WTC11 (cell line): Measurements from ENCODE around the gene SUDS3. TPM values are rescaled to one million over a fixed set of nuclear protein-coding genes. Genes with fewer than 3 reads are reported as not detected.

Experiments
- ATAC-seq: fragments of 200-7000 bp; cut with Tn5 transposase; 2 replicates; pipeline ENCODE4 v1.10.0; 2021; ENCODE audit warnings: mild to moderate bottlenecking, moderate library complexity
- CTCF ChIA-PET: fragments of 300-600 bp; sonication (Branson Sonifier 250); formaldehyde crosslinking; loops from one replicate; lab custom pipeline; 2021; ENCODE audit warnings: antibody characterized with exemption; lab: Charles Lee
- POLR2A ChIA-PET: fragments of 350-600 bp; sonication (Branson Sonifier 250); formaldehyde crosslinking; loops from one replicate; lab custom pipeline; 2021; ENCODE audit warnings: antibody characterized with exemption; lab: Charles Lee
- DNase-seq: peaks from one replicate; pipeline ENCODE4 v3.0.0; 2021; ENCODE audit warnings: low spot score
- H3K27ac Mint-ChIP-seq: 2 replicates; pipeline ENCODE4 v1.8.0; 2021; ENCODE audit warnings: mixed read lengths
- H3K27me3 Mint-ChIP-seq: 2 replicates; pipeline ENCODE4 v1.8.0; 2021; ENCODE audit warnings: low read depth, mild to moderate bottlenecking, moderate library complexity, mixed read lengths
- H3K36me3 Mint-ChIP-seq: 2 replicates; pipeline ENCODE4 v1.8.0; 2021; ENCODE audit warnings: mixed read lengths
- H3K4me1 Mint-ChIP-seq: 2 replicates; pipeline ENCODE4 v1.8.0; 2022; ENCODE audit warnings: mixed read lengths
- H3K4me3 Mint-ChIP-seq: 2 replicates; pipeline ENCODE4 v1.8.0; 2021; ENCODE audit warnings: mild to moderate bottlenecking, moderate library complexity, mixed read lengths
- H3K9me3 Mint-ChIP-seq: 2 replicates; pipeline ENCODE4 v1.8.0; 2021; ENCODE audit warnings: mixed read lengths
- CREB1 ChIP-seq: sonication (generic); formaldehyde crosslinking; IDR thresholded peaks from 2 replicates; pipeline ENCODE4 v1.8.0; 2023; ENCODE audit warnings: mild to moderate bottlenecking, missing genetic modification reagents
- CREM ChIP-seq: sonication (generic); formaldehyde crosslinking; IDR thresholded peaks from 2 replicates; pipeline ENCODE4 v1.8.1; 2022; ENCODE audit warnings: mild to moderate bottlenecking, missing genetic modification reagents, moderate library complexity
- ESRRA ChIP-seq: sonication (generic); formaldehyde crosslinking; IDR thresholded peaks from 2 replicates; pipeline ENCODE4 v1.8.1; 2022; ENCODE audit warnings: mild to moderate bottlenecking, missing genetic modification reagents, borderline replicate concordance
- FOXK1 ChIP-seq: sonication (generic); formaldehyde crosslinking; IDR thresholded peaks from 2 replicates; pipeline ENCODE4 v1.8.0; 2022; ENCODE audit warnings: mild to moderate bottlenecking, moderate library complexity, missing genetic modification reagents
- FOXP1 ChIP-seq: sonication (generic); formaldehyde crosslinking; IDR thresholded peaks from 2 replicates; pipeline ENCODE4 v1.8.0; 2022; ENCODE audit warnings: missing genetic modification reagents, mild to moderate bottlenecking, moderate library complexity, borderline replicate concordance
- GRHL2 ChIP-seq: fragments of 250-450 bp; sonication (Bioruptor Pico); IDR thresholded peaks from 2 replicates; pipeline ENCODE4 v1.8.0; 2022; ENCODE audit warnings: mild to moderate bottlenecking, moderate library complexity; ENCODE audit not compliant: insufficient replicate concordance, severe bottlenecking
- GTF2I ChIP-seq: fragments of 250-450 bp; sonication (Bioruptor Pico); conservative IDR thresholded peaks from 2 replicates; pipeline ENCODE4 v1.4.0; 2021; ENCODE audit warnings: mild to moderate bottlenecking
- IRF2 ChIP-seq: sonication (generic); formaldehyde crosslinking; IDR thresholded peaks from 2 replicates; pipeline ENCODE4 v1.8.0; 2022; ENCODE audit warnings: low read depth, missing genetic modification reagents, borderline replicate concordance
- NR1H2 ChIP-seq: sonication (generic); formaldehyde crosslinking; IDR thresholded peaks from 2 replicates; pipeline ENCODE4 v1.9.0; 2021; ENCODE audit warnings: mild to moderate bottlenecking, moderate library complexity, missing genetic modification reagents
- SP1 ChIP-seq: sonication (generic); formaldehyde crosslinking; conservative IDR thresholded peaks from 2 replicates; pipeline ENCODE4 v1.8.1; 2022; ENCODE audit warnings: missing genetic modification reagents
- TEAD1 ChIP-seq: sonication (generic); formaldehyde crosslinking; IDR thresholded peaks from 2 replicates; pipeline ENCODE4 v1.8.0; 2022; ENCODE audit warnings: mild to moderate bottlenecking, missing genetic modification reagents
- TP53 ChIP-seq: sonication (generic); formaldehyde crosslinking; IDR thresholded peaks from 2 replicates; pipeline ENCODE4 v1.8.1; 2023; ENCODE audit warnings: mild to moderate bottlenecking, missing genetic modification reagents
- ZNF138 ChIP-seq: sonication (generic); formaldehyde crosslinking; conservative IDR thresholded peaks from 2 replicates; pipeline ENCODE4 v1.8.1; 2022; ENCODE audit warnings: mild to moderate bottlenecking, moderate library complexity, missing genetic modification reagents
- ZNF416 ChIP-seq: fragments of 250-450 bp; sonication (Bioruptor Pico); IDR thresholded peaks from 2 replicates; pipeline ENCODE4 v1.9.0; 2021; ENCODE audit warnings: mild to moderate bottlenecking, inconsistent platforms
- ZNF423 ChIP-seq: fragments of 250-450 bp; sonication (Bioruptor Pico); IDR thresholded peaks from 2 replicates; pipeline ENCODE4 v2.1.2; 2022; ENCODE audit warnings: mild to moderate bottlenecking, moderate library complexity
- total RNA-seq: library from RNA; stranded (reverse); gene quantifications from 3 replicates; pipeline ENCODE4 v1.2.3, GENCODE V29; 2021
- TF ChIP-seq, protein P1 (sequence below): sonication (generic); formaldehyde crosslinking; IDR thresholded peaks from 2 replicates; pipeline ENCODE4 v1.8.0; 2022; ENCODE audit warnings: mild to moderate bottlenecking, missing genetic modification reagents
- TF ChIP-seq, protein P2 (sequence below): sonication (generic); formaldehyde crosslinking; IDR thresholded peaks from 2 replicates; pipeline ENCODE4 v1.8.0; 2023; ENCODE audit warnings: missing genetic modification reagents, mild to moderate bottlenecking, borderline replicate concordance
- TF ChIP-seq, protein P3 (sequence below): sonication (generic); formaldehyde crosslinking; IDR thresholded peaks from 2 replicates; pipeline ENCODE4 v1.8.1; 2023; ENCODE audit warnings: mild to moderate bottlenecking, moderate library complexity, missing genetic modification reagents
- TF ChIP-seq, protein P4 (sequence below): sonication (generic); formaldehyde crosslinking; IDR thresholded peaks from 2 replicates; pipeline ENCODE4 v1.8.1; 2022; ENCODE audit warnings: missing genetic modification reagents, borderline replicate concordance

SUDS3 gene
- total RNA-seq, 1 experiment from 2014 or later: 63.9 TPM

DNA sequence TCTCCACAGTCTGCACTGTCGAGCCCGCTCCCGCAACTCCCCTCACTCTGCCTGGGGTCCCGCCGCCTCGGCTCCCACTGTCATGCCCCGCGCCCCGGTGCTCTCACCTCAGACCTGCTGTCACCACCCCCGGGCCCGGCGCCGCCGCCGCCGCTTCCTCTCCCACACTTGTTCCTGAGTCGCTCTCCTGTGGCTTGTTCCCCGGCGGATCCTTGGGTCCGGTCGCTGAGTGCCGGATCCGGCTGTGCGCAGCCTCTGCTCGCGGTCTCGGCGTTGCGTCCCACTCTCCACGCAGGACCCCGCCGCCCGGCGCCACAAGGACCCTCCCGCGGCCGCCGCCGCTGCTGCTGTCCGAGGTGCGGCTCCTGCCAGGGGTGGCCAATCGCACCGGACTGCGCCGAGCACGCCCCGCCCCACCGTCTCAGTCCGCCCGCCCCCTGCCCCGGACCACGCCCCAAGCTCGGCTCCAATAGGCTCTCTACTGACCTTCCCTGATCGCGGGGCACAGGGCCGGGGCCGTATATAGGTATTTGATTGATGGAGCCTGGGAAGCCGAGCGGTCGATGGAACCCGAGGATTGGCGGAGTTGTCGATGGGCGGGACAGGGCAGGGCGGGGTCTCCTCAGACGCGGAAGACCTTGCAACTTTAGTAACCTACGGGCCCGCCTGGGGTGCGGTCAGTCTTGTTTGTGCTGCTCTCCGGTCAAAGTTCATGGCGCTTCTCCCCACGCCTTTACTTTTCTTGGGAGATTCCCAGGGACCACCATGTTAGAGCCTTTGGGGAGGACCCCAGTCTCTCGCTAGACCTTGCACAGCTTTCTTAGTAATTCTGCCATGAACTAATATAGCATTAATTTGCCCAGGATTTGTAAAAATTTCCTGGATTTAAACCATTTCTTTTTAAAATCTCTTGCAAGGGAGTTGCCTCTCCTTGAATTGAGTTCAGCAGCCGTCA lies 3.5 kb upstream of the SUDS3 start, which contains the start of gene TAOK3:
Gene TAOK3, minus strand, starts transcription at position 367 of the 955 bp plus-strand sequence. CDS start 117,340 bp downstream, outside the sequence.
- Mint-ChIP-seq H3K27me3 (peaks cover 17% of the 10 kb centered on the region), H3K27ac (peak within 1 kb of the TSS; percentile 92), H3K36me3 (no peaks in the 10 kb centered on the region), H3K9me3 (no peaks in the 10 kb centered on the region), H3K4me1 (peaks cover 44% of the 10 kb centered on the region), H3K4me3 (peak within 1 kb of the TSS; percentile 92)
- CTCF ChIA-PET: interaction anchor here (0.6 to 1.7 kb wide), 6 partner anchors 159 to 308 kb away, joined by 3 to 7 read pairs (median 5); no protein-coding TSS in a partner anchor
- TF ChIP-seq, protein P1, sequence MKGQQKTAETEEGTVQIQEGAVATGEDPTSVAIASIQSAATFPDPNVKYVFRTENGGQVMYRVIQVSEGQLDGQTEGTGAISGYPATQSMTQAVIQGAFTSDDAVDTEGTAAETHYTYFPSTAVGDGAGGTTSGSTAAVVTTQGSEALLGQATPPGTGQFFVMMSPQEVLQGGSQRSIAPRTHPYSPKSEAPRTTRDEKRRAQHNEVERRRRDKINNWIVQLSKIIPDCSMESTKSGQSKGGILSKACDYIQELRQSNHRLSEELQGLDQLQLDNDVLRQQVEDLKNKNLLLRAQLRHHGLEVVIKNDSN (CRISPR knock-in tag): 0 out of 2 replicates have a peak, but pooled peaks have one; percentile 19
- TF ChIP-seq GTF2I (no peak), FOXP1 (CRISPR knock-in tag) (0 out of 2 replicates have a peak, but pooled peaks have one; percentile 37), TP53 (CRISPR knock-in tag) (no peak), FOXK1 (CRISPR knock-in tag) (0 out of 2 replicates have a peak, but pooled peaks have one; percentile 24), SP1 (CRISPR knock-in tag) (peak; percentile 95), ZNF138 (CRISPR knock-in tag) (no peak), ESRRA (CRISPR knock-in tag) (0 out of 2 replicates have a peak, but pooled peaks have one; percentile 48)
- TF ChIP-seq, protein P2, sequence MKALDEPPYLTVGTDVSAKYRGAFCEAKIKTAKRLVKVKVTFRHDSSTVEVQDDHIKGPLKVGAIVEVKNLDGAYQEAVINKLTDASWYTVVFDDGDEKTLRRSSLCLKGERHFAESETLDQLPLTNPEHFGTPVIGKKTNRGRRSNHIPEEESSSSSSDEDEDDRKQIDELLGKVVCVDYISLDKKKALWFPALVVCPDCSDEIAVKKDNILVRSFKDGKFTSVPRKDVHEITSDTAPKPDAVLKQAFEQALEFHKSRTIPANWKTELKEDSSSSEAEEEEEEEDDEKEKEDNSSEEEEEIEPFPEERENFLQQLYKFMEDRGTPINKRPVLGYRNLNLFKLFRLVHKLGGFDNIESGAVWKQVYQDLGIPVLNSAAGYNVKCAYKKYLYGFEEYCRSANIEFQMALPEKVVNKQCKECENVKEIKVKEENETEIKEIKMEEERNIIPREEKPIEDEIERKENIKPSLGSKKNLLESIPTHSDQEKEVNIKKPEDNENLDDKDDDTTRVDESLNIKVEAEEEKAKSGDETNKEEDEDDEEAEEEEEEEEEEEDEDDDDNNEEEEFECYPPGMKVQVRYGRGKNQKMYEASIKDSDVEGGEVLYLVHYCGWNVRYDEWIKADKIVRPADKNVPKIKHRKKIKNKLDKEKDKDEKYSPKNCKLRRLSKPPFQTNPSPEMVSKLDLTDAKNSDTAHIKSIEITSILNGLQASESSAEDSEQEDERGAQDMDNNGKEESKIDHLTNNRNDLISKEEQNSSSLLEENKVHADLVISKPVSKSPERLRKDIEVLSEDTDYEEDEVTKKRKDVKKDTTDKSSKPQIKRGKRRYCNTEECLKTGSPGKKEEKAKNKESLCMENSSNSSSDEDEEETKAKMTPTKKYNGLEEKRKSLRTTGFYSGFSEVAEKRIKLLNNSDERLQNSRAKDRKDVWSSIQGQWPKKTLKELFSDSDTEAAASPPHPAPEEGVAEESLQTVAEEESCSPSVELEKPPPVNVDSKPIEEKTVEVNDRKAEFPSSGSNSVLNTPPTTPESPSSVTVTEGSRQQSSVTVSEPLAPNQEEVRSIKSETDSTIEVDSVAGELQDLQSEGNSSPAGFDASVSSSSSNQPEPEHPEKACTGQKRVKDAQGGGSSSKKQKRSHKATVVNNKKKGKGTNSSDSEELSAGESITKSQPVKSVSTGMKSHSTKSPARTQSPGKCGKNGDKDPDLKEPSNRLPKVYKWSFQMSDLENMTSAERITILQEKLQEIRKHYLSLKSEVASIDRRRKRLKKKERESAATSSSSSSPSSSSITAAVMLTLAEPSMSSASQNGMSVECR (CRISPR knock-in tag): peak; percentile 65; the same call in 1 of the 2 replicates
- POLR2A ChIA-PET: no interaction called here
- ATAC-seq (peak; percentile 91), DNase-seq (peak; percentile 98)

DNA sequence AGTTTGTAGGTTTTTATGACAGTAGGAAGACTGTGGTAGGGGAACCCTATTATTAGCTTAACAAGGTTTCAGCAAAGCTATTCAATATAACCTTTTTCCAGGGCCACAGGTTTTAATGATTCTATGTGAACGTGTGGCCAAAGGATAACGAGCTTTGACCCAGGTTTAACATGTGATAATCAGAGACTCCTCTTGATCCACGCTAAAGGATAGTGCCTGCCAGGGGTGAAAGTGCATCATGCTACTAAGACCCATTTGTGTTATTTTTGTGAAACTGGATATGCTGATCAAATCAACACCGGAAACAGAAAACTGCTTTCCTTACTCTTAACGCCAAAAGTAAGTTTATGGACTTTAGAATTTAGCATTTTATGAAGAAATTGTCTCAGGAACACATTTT lies 2.7 kb upstream of the SUDS3 start:
- no peak for DNase-seq
- POLR2A ChIA-PET: no interaction called here

More for the DNA sequence above, 2.7 kb upstream of the SUDS3 start:
- H3K36me3 Mint-ChIP-seq: no peaks in the 10 kb centered on the region
- H3K27me3 Mint-ChIP-seq: peaks cover 17% of the 10 kb centered on the region
- CTCF ChIA-PET: interaction anchor here (0.9 to 1.7 kb wide), 4 partner anchors 192 to 309 kb away, joined by 5 to 7 read pairs (median 6); no protein-coding TSS in a partner anchor
- H3K27ac Mint-ChIP-seq: peak overlapping the region; percentile 92
- H3K9me3 Mint-ChIP-seq: no peaks in the 10 kb centered on the region
- TF ChIP-seq CREB1 (no peak), CREM (CRISPR knock-in tag) (no peak), IRF2 (CRISPR knock-in tag) (no peak), TEAD1 (CRISPR knock-in tag) (no peak), GRHL2 (CRISPR knock-in tag) (no peak), ZNF423 (CRISPR knock-in tag) (no peak), NR1H2 (no peak), ZNF416 (CRISPR knock-in tag) (no peak)
- TF ChIP-seq, protein P3, sequence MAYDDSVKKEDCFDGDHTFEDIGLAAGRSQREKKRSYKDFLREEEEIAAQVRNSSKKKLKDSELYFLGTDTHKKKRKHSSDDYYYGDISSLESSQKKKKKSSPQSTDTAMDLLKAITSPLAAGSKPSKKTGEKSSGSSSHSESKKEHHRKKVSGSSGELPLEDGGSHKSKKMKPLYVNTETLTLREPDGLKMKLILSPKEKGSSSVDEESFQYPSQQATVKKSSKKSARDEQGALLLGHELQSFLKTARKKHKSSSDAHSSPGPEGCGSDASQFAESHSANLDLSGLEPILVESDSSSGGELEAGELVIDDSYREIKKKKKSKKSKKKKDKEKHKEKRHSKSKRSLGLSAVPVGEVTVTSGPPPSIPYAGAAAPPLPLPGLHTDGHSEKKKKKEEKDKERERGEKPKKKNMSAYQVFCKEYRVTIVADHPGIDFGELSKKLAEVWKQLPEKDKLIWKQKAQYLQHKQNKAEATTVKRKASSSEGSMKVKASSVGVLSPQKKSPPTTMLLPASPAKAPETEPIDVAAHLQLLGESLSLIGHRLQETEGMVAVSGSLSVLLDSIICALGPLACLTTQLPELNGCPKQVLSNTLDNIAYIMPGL (CRISPR knock-in tag): no peak
- TF ChIP-seq, protein P4, sequence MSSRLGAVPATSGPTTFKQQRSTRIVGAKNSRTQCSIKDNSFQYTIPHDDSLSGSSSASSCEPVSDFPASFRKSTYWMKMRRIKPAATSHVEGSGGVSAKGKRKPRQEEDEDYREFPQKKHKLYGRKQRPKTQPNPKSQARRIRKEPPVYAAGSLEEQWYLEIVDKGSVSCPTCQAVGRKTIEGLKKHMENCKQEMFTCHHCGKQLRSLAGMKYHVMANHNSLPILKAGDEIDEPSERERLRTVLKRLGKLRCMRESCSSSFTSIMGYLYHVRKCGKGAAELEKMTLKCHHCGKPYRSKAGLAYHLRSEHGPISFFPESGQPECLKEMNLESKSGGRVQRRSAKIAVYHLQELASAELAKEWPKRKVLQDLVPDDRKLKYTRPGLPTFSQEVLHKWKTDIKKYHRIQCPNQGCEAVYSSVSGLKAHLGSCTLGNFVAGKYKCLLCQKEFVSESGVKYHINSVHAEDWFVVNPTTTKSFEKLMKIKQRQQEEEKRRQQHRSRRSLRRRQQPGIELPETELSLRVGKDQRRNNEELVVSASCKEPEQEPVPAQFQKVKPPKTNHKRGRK (CRISPR knock-in tag): no peak
- peak overlapping the region; percentile 92 for H3K4me3 Mint-ChIP-seq
- ATAC-seq: no peak
- peaks cover 48% of the 10 kb centered on the region for H3K4me1 Mint-ChIP-seq
